HFF-Myc (cell line): ENCODE data around the gene AGA.

Experiments used
- DNase-seq: peaks from one replicate; pipeline ENCODE4 v3.0.0-alpha.2; 2011; ENCODE audit warnings: low read depth; ENCODE audit errors: extremely low read depth
- H3K4me3 ChIP-seq: replicated peaks from 2 replicates; pipeline ENCODE4 v1.5.1; 2011; ENCODE audit warnings: low read depth, mild to moderate bottlenecking, control low read depth, low read length
- TF ChIP-seq, protein P1 (sequence below): IDR thresholded peaks from 2 replicates; pipeline ENCODE4 v1.5.1; 2012; ENCODE audit warnings: mild to moderate bottlenecking, low read depth, low read length, control low read depth; ENCODE audit errors: missing control alignments

Gene AGA

DNA sequence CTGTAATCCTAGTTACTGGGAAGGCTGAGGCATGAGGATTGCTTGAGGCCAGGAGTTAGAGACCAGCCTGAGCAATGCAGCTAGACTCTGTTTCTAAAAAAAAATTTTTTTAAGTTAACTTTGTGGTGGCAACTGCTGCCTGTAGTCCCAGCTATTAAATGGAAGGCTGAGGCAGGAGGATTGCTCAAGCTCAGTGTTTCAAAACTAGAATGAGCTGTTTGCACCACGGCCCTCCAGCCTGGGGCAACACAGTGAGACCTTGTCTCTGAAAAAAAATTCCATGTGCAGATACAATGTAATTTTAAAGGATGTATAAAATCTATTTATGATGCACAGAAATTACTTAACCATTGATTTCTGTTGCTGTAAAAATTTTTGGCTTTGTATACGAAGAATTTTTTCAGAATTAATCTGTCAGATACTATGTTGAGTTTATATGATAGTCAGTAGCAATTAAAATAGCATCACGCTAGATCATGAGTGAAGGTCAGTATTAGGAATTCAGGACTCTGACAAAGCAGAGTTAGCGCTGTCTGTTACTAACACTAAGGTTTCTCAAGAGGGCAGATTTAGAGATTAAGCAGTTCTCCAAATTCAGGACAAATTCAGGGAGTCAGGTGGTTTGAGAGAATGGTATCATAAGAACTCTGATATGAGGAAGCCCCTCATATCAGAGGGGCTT is 8.3 kb upstream of the AGA start:
- DNase-seq, result no peak
- TF ChIP-seq, protein P1, sequence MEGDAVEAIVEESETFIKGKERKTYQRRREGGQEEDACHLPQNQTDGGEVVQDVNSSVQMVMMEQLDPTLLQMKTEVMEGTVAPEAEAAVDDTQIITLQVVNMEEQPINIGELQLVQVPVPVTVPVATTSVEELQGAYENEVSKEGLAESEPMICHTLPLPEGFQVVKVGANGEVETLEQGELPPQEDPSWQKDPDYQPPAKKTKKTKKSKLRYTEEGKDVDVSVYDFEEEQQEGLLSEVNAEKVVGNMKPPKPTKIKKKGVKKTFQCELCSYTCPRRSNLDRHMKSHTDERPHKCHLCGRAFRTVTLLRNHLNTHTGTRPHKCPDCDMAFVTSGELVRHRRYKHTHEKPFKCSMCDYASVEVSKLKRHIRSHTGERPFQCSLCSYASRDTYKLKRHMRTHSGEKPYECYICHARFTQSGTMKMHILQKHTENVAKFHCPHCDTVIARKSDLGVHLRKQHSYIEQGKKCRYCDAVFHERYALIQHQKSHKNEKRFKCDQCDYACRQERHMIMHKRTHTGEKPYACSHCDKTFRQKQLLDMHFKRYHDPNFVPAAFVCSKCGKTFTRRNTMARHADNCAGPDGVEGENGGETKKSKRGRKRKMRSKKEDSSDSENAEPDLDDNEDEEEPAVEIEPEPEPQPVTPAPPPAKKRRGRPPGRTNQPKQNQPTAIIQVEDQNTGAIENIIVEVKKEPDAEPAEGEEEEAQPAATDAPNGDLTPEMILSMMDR, result no peak
- no peak overlapping the region for H3K4me3 ChIP-seq

DNA sequence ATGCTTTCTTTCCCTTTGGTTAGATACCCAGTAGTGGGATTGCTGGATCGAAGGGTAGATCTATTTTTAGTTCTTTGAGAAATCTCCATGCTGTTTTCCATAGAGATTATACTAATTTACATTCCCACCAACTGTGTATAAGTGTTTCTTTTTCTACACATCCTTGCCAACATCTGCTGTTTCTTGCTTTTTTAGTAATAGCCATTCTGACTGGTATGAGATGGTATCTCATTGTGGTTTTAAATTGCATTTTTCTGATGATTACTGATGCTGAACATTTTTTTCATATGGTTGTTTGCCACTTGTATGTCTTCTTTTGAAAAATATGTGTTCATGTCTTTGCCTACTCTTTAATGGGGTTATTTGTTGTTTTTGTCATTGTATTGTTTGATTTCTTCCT is 6.6 kb upstream of the AGA start:
- H3K4me3 ChIP-seq, result no peak overlapping the region
- TF ChIP-seq, protein P1, result no peak
- DNase-seq, result peak; percentile 17

DNA sequence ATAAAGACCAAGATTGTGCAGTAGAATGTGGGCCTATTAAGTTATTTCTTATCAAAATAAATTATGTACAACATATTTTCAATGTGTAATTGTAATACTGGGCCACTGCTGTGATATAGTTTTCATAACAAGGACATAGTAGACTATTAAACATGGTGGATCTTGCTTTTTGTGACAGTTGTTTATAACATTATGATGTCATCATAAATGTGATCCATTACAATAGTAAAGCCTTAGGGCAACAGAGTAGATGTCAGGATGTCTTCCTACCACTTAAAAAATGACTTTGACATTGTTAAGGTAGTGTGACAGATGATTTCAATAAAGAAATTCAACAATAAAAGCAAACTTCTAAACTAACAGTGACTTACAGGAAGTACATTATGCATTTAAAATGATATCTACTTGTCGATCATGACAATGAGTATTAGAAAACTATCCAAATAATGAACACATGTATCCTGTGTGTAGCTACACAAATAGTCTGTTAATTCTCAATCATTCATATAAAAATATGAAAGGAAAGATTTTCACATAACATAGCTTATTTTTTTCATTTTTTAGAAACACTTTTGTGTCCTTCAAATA is 5.3 kb upstream of the AGA start:
- TF ChIP-seq, protein P1, result no peak
- H3K4me3 ChIP-seq, result no peak overlapping the region
- DNase-seq, result no peak

DNA sequence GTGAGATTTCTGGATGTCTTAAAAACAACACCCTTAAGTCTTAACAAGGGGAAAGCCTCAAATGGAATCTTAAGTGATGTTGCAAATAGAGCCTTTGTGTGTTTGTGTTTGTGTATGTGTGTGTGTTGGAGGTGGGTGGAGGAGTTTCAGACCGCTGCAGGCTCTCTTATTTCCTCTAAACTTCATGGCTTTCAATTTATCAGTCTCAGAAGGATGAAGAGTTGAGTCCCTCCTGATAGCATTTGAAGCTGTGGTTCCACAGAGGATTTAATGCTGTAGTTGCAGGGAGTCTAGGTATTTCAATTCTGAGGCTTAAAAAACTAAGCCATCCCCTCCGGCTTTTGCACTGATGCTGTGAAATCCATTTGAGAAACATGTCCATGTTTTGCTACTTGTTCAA is 4.3 kb upstream of the AGA start:
- TF ChIP-seq, protein P1, result no peak
- DNase-seq, result no peak
- H3K4me3 ChIP-seq, result no peak overlapping the region

DNA sequence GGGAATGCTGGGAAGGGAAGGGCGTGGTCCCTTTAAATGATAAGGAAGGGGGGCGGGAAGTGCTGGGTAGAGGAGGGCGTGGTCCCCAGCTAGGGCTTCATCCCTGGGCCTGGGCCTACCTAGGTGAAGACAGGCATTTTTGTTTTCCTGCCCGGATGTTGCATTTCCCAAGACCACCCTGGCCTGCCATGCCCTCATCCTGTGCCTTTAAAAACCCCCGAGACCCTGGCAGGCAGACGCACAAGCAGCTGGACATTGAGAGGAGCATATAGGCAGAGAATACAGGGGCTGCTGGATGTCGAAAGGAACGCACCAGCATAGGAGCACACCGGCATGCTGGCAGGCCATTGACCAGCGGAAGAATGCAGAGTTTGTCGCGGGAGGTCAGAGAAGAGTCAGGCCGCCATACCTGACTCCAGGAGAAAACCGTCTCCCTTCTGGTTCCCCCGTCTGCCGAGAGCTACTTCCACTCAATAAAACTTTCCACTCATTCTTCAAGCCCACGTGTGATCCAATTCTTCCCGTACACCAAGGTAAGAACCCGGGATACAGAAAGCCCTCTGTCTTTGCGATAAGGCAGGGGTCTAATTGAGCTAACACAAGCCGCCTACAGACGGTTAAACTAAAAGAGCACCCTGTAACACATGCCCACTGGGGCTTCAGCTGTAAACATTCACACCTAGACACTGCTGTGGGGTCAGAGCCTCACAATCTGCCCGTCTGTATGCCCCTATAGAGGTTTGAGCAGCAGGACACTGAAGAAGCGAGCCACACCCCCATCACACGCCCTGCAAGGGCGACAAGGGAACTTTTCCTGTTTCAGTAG is 2.9 kb upstream of the AGA start:
- no peak for DNase-seq
- TF ChIP-seq, protein P1, result no peak
- no peak overlapping the region for H3K4me3 ChIP-seq

DNA sequence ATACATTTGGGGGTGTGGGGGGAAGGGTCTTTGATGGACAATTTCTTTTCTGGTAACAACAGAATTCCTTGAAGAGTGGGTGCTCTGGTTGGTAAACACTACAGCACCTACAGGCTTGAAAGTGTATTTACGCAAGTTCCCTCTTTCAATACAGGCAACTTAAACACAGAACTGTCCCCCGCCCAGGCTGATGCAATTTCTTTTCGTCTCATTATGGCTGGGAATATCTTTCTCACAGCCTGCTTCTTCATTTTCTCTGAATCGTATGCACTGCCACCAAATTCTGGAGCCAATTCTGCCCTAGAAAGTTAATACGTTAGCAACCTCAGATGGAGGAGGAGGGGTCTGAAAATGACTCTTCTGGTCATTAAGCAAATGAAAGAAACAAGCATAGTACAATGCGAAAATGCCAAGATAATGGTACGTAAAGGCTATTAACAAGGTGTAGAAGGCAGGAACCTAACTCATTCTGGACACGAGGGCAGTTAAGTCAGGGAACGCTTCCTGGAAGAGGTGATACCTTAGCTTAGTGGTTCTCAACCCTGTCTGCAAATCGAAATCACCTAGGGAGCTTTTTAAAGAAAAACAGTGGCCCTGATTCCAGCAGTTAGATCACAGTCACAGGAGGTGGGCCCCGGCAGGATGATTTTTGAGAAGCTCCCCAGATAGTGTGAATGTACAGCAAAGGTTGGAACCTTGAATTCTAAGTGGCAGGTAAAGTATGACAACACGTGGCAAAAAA is 1.0 kb downstream of the AGA start:
- peak overlapping the region; percentile 48 for H3K4me3 ChIP-seq
- DNase-seq, result no peak
- TF ChIP-seq, protein P1, result no peak
